Measurements from ENCODE around the gene TRUB1. TPM values are rescaled to one million over a fixed set of nuclear protein-coding genes. Genes with fewer than 3 reads are reported as not detected.

TRUB1 gene
- total and polyA plus RNA-seq, 2 donors (not counting 3 experiments of a cell fraction or from before 2014, with no cell fraction given) = 4.6 to 16.7 TPM

DNA sequence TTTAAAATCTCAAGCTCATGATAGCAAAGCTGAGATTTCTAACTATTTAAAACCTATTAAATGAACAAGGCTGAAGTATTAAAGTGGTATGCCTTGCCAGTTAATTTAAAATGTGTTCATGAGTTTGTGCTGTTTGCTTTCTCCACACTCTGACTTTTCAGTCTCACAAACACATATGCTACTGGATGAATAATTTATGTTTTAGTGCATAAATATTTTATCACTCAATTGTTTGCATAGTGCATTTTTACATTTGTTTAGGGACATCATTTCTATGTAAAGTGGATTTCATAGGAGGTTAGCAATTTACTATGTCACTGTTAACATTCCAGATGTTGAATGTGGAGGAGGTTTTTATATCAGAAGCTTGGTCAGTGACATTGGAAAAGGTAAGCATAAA, 36.0 kb downstream of the TRUB1 start:
- H3K4me1 ChIP-seq (ENCODE audit: control insufficient read depth, extremely low read depth, insufficient read depth, low read length) = no peaks in the 10 kb centered on the region
- no TSS peak for BruUV-seq (replicated peaks)
- no peak overlapping the region for H3K4me3 ChIP-seq (replicated peaks in 1 of 3; ENCODE audit: insufficient read depth in 1 of 3, low read depth in 1 of 3, low read length in 3 of 3)
- dilution Hi-C loops (cut with MboI; ENCODE audit: extremely low pct_ligation_motif_present, low sequenced_read_pairs) = no loop called here
- H3K9ac ChIP-seq (replicated peaks; ENCODE audit: extremely low read depth, insufficient read depth, low read length) = no peak overlapping the region
- no peak overlapping the region for H3K27ac ChIP-seq (ENCODE audit: insufficient read depth, low read depth, low read length)
- TF ChIP-seq, protein P1, sequence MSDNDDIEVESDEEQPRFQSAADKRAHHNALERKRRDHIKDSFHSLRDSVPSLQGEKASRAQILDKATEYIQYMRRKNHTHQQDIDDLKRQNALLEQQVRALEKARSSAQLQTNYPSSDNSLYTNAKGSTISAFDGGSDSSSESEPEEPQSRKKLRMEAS (IDR thresholded peaks at IDR 0.05; ENCODE audit: insufficient read depth, insufficient read length) = no peak
- TF ChIP-seq, protein P2, sequence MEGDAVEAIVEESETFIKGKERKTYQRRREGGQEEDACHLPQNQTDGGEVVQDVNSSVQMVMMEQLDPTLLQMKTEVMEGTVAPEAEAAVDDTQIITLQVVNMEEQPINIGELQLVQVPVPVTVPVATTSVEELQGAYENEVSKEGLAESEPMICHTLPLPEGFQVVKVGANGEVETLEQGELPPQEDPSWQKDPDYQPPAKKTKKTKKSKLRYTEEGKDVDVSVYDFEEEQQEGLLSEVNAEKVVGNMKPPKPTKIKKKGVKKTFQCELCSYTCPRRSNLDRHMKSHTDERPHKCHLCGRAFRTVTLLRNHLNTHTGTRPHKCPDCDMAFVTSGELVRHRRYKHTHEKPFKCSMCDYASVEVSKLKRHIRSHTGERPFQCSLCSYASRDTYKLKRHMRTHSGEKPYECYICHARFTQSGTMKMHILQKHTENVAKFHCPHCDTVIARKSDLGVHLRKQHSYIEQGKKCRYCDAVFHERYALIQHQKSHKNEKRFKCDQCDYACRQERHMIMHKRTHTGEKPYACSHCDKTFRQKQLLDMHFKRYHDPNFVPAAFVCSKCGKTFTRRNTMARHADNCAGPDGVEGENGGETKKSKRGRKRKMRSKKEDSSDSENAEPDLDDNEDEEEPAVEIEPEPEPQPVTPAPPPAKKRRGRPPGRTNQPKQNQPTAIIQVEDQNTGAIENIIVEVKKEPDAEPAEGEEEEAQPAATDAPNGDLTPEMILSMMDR (IDR thresholded peaks at IDR 0.05; ENCODE audit: extremely low read depth in 1 of 2, insufficient read depth in 1 of 2, low read depth in 1 of 2, low read length in 2 of 2) = no peak
- TF ChIP-seq GATA2 (IDR thresholded peaks at IDR 0.05; ENCODE audit: insufficient read depth, insufficient read length, low read depth, low read length) (no peak), MYC (IDR thresholded peaks at IDR 0.05; ENCODE audit: low read depth, low read length) (no peak), POLR2AphosphoS5 (IDR thresholded peaks at IDR 0.05; ENCODE audit: insufficient read depth, low read depth, low read length) (no peak), JUN (IDR thresholded peaks at IDR 0.05; ENCODE audit: borderline replicate concordance, insufficient read depth, insufficient read length, low read depth) (no peak), FOS (IDR thresholded peaks at IDR 0.05; ENCODE audit: borderline replicate concordance, insufficient read depth, low read length) (no peak)
- no peaks in the 10 kb centered on the region for H3K9me1 ChIP-seq (replicated peaks; ENCODE audit: control insufficient read depth, extremely low read depth, insufficient read depth, low read length)
- H4K20me1 ChIP-seq (replicated peaks; ENCODE audit: control insufficient read depth, extremely low read depth, insufficient read depth, low read length) = no peaks in the 10 kb centered on the region
- ChIA-PET CTCF (interaction anchor here (0.9 to 3.5 kb wide), 4 partner anchors 8 to 28 kb away, joined by 3 to 8 read pairs (median 4); no protein-coding TSS in a partner anchor), POLR2A (no interaction called here)
- peaks cover 2% of the 10 kb centered on the region in 2 experiments for H3K36me3 ChIP-seq (ENCODE audit: control insufficient read depth in 2 of 2, extremely low read depth in 1 of 2, insufficient read depth in 2 of 2, low read length in 2 of 2)
- H3K9me3 ChIP-seq (replicated peaks; ENCODE audit: control insufficient read depth, insufficient read depth, low read length) = no peaks in the 10 kb centered on the region
- H2AFZ ChIP-seq (ENCODE audit: low read depth, low read length) = no peak overlapping the region
- H3K27me3 ChIP-seq (ENCODE audit: control insufficient read depth in 2 of 2, insufficient read depth in 2 of 2, low read length in 2 of 2) = no peaks in the 10 kb centered on the region
- H3K4me2 ChIP-seq (ENCODE audit: insufficient read depth, low read length) = no peak overlapping the region
- H3K79me2 ChIP-seq (ENCODE audit: control insufficient read depth, insufficient read depth, low read length) = peaks cover 1% of the 10 kb centered on the region
- DNase-seq (ENCODE audit: low read depth, low spot score) (no peak), FAIRE-seq (no peak)
- intact Hi-C loops (cut with micrococcal nuclease) = no loop called here
